ENCODE results near the gene PLPP4.

Gene PLPP4

GRCh38 chr10:120456626-120457430 lies at the start of gene PLPP4:
TSS of gene PLPP4 (plus strand) at chr10:120457227. CDS start at chr10:120457306, 79 bp downstream.
- DNase-seq, result no peak

- DNase-seq, result no peak
These were observed 47.2 kb upstream of the PLPP4 start for GRCh38 chr10:120409816-120410215.

GRCh38 chr10:120414946-120415345 lies 42.1 kb upstream of the PLPP4 start:
- no peak for DNase-seq

GRCh38 chr10:120415709-120416330 lies 41.2 kb upstream of the PLPP4 start:
- no peak for DNase-seq

GRCh38 chr10:120420421-120420820 lies 36.6 kb upstream of the PLPP4 start:
- DNase-seq, result no peak

GRCh38 chr10:120421250-120421649 lies 35.8 kb upstream of the PLPP4 start:
- no peak for DNase-seq

- no peak for DNase-seq
These were observed 34.6 kb upstream of the PLPP4 start for GRCh38 chr10:120422457-120422856.

GRCh38 chr10:120423431-120424197 lies 33.4 kb upstream of the PLPP4 start:
- DNase-seq, result peak; percentile 3

GRCh38 chr10:120424198-120424464 lies 32.9 kb upstream of the PLPP4 start:
- DNase-seq, result no peak

- DNase-seq, result no peak
These were observed 30.7 kb upstream of the PLPP4 start for GRCh38 chr10:120426306-120426705.

GRCh38 chr10:120428754-120429153 lies 28.3 kb upstream of the PLPP4 start:
- DNase-seq, result no peak

- no peak for DNase-seq
These were observed 27.6 kb upstream of the PLPP4 start for GRCh38 chr10:120429395-120429794.

GRCh38 chr10:120431251-120431651 lies 25.8 kb upstream of the PLPP4 start:
- no peak for DNase-seq

GRCh38 chr10:120432209-120432608 lies 24.8 kb upstream of the PLPP4 start:
- no peak for DNase-seq

- no peak for DNase-seq
These were observed 23.9 kb upstream of the PLPP4 start for GRCh38 chr10:120433141-120433540.

- DNase-seq, result no peak
These were observed 20.5 kb upstream of the PLPP4 start for GRCh38 chr10:120436439-120437112.

- DNase-seq, result no peak
These were observed 19.5 kb upstream of the PLPP4 start for GRCh38 chr10:120437541-120437940.

- DNase-seq, result no peak
These were observed 5.1 kb upstream of the PLPP4 start for GRCh38 chr10:120451968-120452367.

- DNase-seq, result no peak
These were observed 3.7 kb upstream of the PLPP4 start for GRCh38 chr10:120453319-120453718.

- no peak for DNase-seq
These were observed 3.1 kb upstream of the PLPP4 start for GRCh38 chr10:120453886-120454285.

- DNase-seq, result no peak
These were observed 2.0 kb upstream of the PLPP4 start for GRCh38 chr10:120455004-120455403.

GRCh38 chr10:120455606-120456005 lies 1.4 kb upstream of the PLPP4 start:
- DNase-seq, result no peak

GRCh38 chr10:120456143-120456625 lies 843 bp upstream of the PLPP4 start:
- DNase-seq, result no peak

All from DMS153 (cell line).